A673 (cell line): Measurements from ENCODE around the gene TMEM234. TPM values are rescaled to one million over a fixed set of nuclear protein-coding genes. Genes with fewer than 3 reads are reported as not detected.

ENCODE experiments used
- BruUV-seq: library from RNA; stranded (reverse); fragments of 400-500 nt; replicated peaks from 2 replicates; lab custom pipeline; 2021; lab: Mats Ljungman, UMichigan
- CTCF ChIA-PET: fragments of 300-600 bp; sonication (Branson Sonifier 250); formaldehyde crosslinking; loops from one replicate; lab custom pipeline; 2022; ENCODE audit warnings: antibody characterized with exemption; lab: Charles Lee
- POLR2A ChIA-PET: fragments of 300-600 bp; sonication (Branson Sonifier 250); formaldehyde crosslinking; loops from one replicate; lab custom pipeline; 2022; ENCODE audit warnings: antibody characterized with exemption; ENCODE audit not compliant: low non-redundant PET; lab: Charles Lee
- DNase-seq: peaks from one replicate; pipeline ENCODE4 v3.0.0-alpha.2; 2015; ENCODE audit warnings: low spot score
- H3K27ac ChIP-seq: fragments of 200-600 bp; sonication (generic); 2 replicates; pipeline ENCODE4 v1.5.1; 2016; ENCODE audit warnings: mixed run types, low read depth, mild to moderate bottlenecking, mixed read lengths, antibody characterized with exemption, low read length; ENCODE audit not compliant: poor library complexity, severe bottlenecking
- H3K27me3 ChIP-seq: fragments of 200-600 bp; sonication (generic); replicated peaks from 2 replicates; pipeline ENCODE4 v1.6.1; 2017; ENCODE audit warnings: mixed run types, low read depth, mild to moderate bottlenecking, mixed read lengths, antibody characterized with exemption, low read length; ENCODE audit not compliant: insufficient read depth, poor library complexity
- H3K36me3 ChIP-seq: fragments of 200-600 bp; sonication (generic); 2 replicates; pipeline ENCODE4 v1.6.1; 2016; ENCODE audit warnings: mixed run types, mild to moderate bottlenecking, mixed read lengths, antibody characterized with exemption, low read length; ENCODE audit not compliant: insufficient read depth, poor library complexity, severe bottlenecking
- H3K4me1 ChIP-seq: fragments of 200-600 bp; sonication (generic); 2 replicates; pipeline ENCODE4 v1.6.1; 2017; ENCODE audit warnings: mixed run types, mild to moderate bottlenecking, mixed read lengths, antibody characterized with exemption, low read length; ENCODE audit not compliant: insufficient read depth, poor library complexity, severe bottlenecking
- H3K4me3 ChIP-seq: fragments of 200-600 bp; sonication (generic); 2 replicates; pipeline ENCODE4 v1.5.1; 2016; ENCODE audit warnings: low read depth, mixed run types, mild to moderate bottlenecking, mixed read lengths, low read length; ENCODE audit not compliant: poor library complexity, severe bottlenecking
- H3K9me3 ChIP-seq: fragments of 200-600 bp; sonication (generic); 2 replicates; pipeline ENCODE4 v1.6.1; 2016; ENCODE audit warnings: mixed run types, low read depth, mild to moderate bottlenecking, mixed read lengths, antibody characterized with exemption, low read length; ENCODE audit not compliant: poor library complexity, severe bottlenecking
- EZH2 ChIP-seq: fragments of 200-600 bp; sonication (generic); IDR thresholded peaks from 2 replicates; pipeline ENCODE4 v1.6.1; 2017; ENCODE audit warnings: borderline replicate concordance, low read depth, mild to moderate bottlenecking, mixed read lengths, antibody characterized with exemption, low read length; ENCODE audit not compliant: poor library complexity, severe bottlenecking
- intact Hi-C: fragments of 100-400 bp; cut with micrococcal nuclease; formaldehyde crosslinking; loops from one replicate; pipeline ENCODE4 v1.10.0; 2022; ENCODE audit not compliant: unreplicated experiment
- total RNA-seq: library from RNA; stranded (reverse); gene quantifications from 2 replicates; pipeline ENCODE4 v1.2.3, GENCODE V29; 2021
- TF ChIP-seq, protein P1 (sequence below): fragments of 300-800, 200-600 bp; sonication (generic); conservative IDR thresholded peaks from 2 replicates; pipeline ENCODE4 v1.5.1; 2017; ENCODE audit warnings: low read depth, mild to moderate bottlenecking, antibody characterized with exemption, low read length, moderate library complexity, mixed read lengths

TMEM234 gene
- total RNA-seq, 1 experiment from 2014 or later, result 15.4 TPM

DNA sequence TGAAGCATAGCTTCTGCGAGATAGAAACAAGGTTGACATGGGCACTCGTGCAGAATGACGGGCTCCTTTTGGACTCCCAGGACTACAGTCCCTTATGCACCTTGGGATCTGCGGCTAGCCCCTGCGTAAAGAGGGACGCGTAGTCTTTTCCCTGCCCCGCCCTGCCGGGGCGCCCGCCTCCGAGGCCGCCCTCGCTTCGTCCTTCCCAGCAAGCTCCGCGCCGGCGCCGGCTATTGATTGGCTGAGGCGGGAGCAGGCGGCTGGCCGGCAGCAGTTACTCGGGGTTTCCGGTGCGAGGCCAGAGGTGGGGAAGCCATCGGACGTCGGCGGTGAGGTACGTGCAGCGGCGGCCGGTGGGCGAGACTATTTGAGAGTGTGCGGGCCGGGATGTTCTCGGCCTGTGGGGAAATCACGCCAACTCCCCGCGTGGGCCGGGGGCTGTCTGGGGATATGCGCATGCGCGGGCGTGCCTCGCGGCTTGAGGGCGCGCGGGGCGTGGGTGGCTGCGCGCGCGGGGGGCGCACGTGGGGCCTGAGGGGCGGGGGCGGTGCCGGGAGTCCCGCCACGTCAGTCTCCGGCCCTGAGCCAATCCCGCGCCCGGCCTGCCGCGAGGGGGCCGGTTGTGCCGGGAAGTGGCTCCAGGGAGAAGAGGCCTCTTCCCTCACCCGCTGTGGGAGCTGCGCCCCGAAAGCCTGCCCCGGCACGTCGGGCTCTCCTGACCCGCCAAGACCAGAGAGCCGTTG, 42.5 kb downstream of the TMEM234 start, which contains the start of gene TXLNA:
Gene TXLNA (plus strand): TSS at position 233 of the 743 bp plus-strand sequence. CDS start 671 bp downstream, outside the sequence.
- H3K27ac ChIP-seq, result peak within 1 kb of the TSS; percentile 94
- DNase-seq, result peak; percentile 90
- peaks cover 14% of the 10 kb centered on the region for H3K4me1 ChIP-seq
- peaks cover 29% of the 10 kb centered on the region for H3K36me3 ChIP-seq
- BruUV-seq, result no TSS peak
- no peaks in the 10 kb centered on the region for H3K9me3 ChIP-seq
- H3K4me3 ChIP-seq, result peak within 1 kb of the TSS; percentile 52
- no peaks in the 10 kb centered on the region for H3K27me3 ChIP-seq
- intact Hi-C loops, result no loop called here
- ChIA-PET POLR2A (interaction anchor here (0.6 to 1.1 kb wide), 2 partner anchors 13 to 26 kb away, joined by 3 to 12 read pairs; no protein-coding TSS in a partner anchor), CTCF (interaction anchor here (0.6 kb wide), 2 partner anchors 28 to 49 kb away, joined by 3 read pairs; no protein-coding TSS in a partner anchor)
- TF ChIP-seq, protein P1, sequence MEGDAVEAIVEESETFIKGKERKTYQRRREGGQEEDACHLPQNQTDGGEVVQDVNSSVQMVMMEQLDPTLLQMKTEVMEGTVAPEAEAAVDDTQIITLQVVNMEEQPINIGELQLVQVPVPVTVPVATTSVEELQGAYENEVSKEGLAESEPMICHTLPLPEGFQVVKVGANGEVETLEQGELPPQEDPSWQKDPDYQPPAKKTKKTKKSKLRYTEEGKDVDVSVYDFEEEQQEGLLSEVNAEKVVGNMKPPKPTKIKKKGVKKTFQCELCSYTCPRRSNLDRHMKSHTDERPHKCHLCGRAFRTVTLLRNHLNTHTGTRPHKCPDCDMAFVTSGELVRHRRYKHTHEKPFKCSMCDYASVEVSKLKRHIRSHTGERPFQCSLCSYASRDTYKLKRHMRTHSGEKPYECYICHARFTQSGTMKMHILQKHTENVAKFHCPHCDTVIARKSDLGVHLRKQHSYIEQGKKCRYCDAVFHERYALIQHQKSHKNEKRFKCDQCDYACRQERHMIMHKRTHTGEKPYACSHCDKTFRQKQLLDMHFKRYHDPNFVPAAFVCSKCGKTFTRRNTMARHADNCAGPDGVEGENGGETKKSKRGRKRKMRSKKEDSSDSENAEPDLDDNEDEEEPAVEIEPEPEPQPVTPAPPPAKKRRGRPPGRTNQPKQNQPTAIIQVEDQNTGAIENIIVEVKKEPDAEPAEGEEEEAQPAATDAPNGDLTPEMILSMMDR, result no peak
- TF ChIP-seq EZH2, result no peak

DNA sequence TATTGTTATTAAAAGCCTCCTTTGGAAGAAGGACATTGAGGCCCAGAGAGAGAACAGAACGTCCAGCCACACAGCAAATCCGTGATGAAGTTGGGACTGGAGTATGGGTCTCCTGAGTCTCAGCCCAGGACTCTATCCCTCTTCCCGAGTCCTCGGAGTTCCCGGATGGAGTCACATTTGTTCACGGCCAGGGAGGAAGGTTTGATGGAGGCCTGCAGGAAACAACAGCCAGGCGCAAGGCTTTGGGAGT, 43.0 kb downstream of the TMEM234 start:
- BruUV-seq, result no TSS peak
- no peak for DNase-seq
- no peaks in the 10 kb centered on the region for H3K27me3 ChIP-seq
- intact Hi-C loops, result no loop called here
- no peaks in the 10 kb centered on the region for H3K9me3 ChIP-seq
- peak overlapping the region; percentile 94 for H3K27ac ChIP-seq
- H3K36me3 ChIP-seq, result peaks cover 24% of the 10 kb centered on the region
- no peak for TF ChIP-seq EZH2
- TF ChIP-seq, protein P1, result no peak
- peaks cover 14% of the 10 kb centered on the region for H3K4me1 ChIP-seq
- H3K4me3 ChIP-seq, result peak overlapping the region; percentile 52
- ChIA-PET POLR2A (no interaction called here), CTCF (no interaction called here)

DNA sequence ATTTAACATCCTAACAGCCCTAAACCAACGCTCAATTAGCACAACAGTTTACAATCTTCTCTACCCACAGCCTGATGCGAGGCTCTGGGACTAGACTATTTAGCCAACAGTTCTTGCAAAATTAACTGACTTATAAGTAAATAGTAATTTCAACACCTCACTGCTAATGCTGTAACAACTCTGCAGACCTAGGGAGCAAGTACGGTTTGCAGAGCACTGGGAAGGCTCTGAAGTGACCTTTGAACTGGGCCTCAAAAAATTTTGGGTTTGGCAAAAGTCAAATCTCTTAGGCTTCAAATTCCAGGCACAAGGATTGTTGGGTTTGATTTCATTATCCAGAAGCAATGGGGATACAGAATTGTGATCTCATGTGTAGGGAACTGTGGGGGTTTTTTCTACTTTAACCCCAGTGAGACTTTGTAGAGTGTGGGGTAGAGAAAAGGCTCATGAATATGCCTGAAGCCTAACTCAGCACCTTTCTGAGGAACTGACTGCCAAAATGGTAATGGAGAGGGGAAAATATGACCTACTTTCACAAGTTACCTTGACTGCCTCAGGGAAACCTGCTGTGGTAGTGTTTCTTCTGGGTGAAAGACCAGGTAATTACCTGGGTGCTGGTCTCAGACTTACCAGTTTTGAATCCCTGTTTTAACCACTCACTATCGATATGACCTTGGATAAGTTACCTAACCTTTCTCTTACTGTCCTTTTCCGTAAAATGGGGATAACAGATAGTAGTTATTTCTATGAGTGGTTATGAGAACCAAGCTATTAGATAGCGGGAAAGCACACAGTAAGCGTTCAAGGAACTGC, 43.6 kb downstream of the TMEM234 start:
- H3K27ac ChIP-seq, result peak overlapping the region; percentile 94
- no peaks in the 10 kb centered on the region for H3K9me3 ChIP-seq
- H3K36me3 ChIP-seq, result peaks cover 19% of the 10 kb centered on the region
- no peak overlapping the region for H3K4me3 ChIP-seq
- CTCF ChIA-PET, result no interaction called here
- no peak for DNase-seq
- H3K27me3 ChIP-seq, result no peaks in the 10 kb centered on the region
- POLR2A ChIA-PET, result no interaction called here
- intact Hi-C loops, result no loop called here
- no peak for TF ChIP-seq EZH2
- TF ChIP-seq, protein P1, result no peak
- H3K4me1 ChIP-seq, result peaks cover 14% of the 10 kb centered on the region
- BruUV-seq, result no TSS peak
